OCI-LY7 (cell line): ENCODE data around the gene MAML3. TPM values are rescaled to one million over a fixed set of nuclear protein-coding genes. Genes with fewer than 3 reads are reported as not detected.

Source experiments
- BruUV-seq: library from RNA; stranded (reverse); fragments of 400-500 nt; replicated peaks from 2 replicates; lab custom pipeline; 2021; lab: Mats Ljungman, UMichigan
- CTCF ChIA-PET: fragments of 300-600 bp; sonication (Branson Sonifier 250); formaldehyde crosslinking; loops from one replicate; lab custom pipeline; 2022; ENCODE audit warnings: antibody characterized with exemption; ENCODE audit not compliant: unreplicated experiment; lab: Charles Lee
- POLR2A ChIA-PET: fragments of 300-600 bp; sonication (Branson Sonifier 250); formaldehyde crosslinking; loops from one replicate; lab custom pipeline; 2022; ENCODE audit warnings: antibody characterized with exemption; lab: Charles Lee
- DNase-seq: peaks from one replicate; pipeline ENCODE4 v3.0.0-alpha.2; 2015; ENCODE audit warnings: low spot score
- H2AFZ ChIP-seq: fragments of 200-600 bp; sonication (generic), shearing (Covaris generic); 2 replicates; pipeline ENCODE4 v1.6.1; 2014; ENCODE audit warnings: mild to moderate bottlenecking, antibody characterized with exemption, low read length, moderate library complexity
- H3K27ac ChIP-seq: fragments of 200-600 bp; sonication (generic); 2 replicates; pipeline ENCODE4 v1.5.1; 2014; ENCODE audit warnings: mixed run types, low read depth, mild to moderate bottlenecking, moderate library complexity, low read length, inconsistent platforms; ENCODE audit not compliant: poor library complexity, severe bottlenecking
- H3K36me3 ChIP-seq: fragments of 200-600 bp; sonication (generic); 2 replicates; pipeline ENCODE4 v1.6.1; 2014; ENCODE audit warnings: mild to moderate bottlenecking, antibody characterized with exemption, low read length, moderate library complexity, mixed read lengths; ENCODE audit not compliant: insufficient read depth
- H3K4me1 ChIP-seq: fragments of 200-600 bp; sonication (generic); 2 replicates; pipeline ENCODE4 v1.5.1; 2014; ENCODE audit warnings: mild to moderate bottlenecking, low read length; ENCODE audit not compliant: insufficient read depth, poor library complexity, severe bottlenecking
- H3K4me2 ChIP-seq: fragments of 200-600 bp; sonication (generic); 2 replicates; pipeline ENCODE4 v1.6.1; 2014; ENCODE audit warnings: mild to moderate bottlenecking, low read length
- H3K4me3 ChIP-seq: fragments of 200-600 bp; sonication (generic); 2 replicates; pipeline ENCODE4 v1.5.1; 2014; ENCODE audit warnings: mild to moderate bottlenecking, low read depth, low read length; ENCODE audit not compliant: poor library complexity, severe bottlenecking
- H3K79me2 ChIP-seq: fragments of 200-600 bp; sonication (generic); 2 replicates; pipeline ENCODE4 v1.6.1; 2016; ENCODE audit warnings: low read depth, mild to moderate bottlenecking, low read length, moderate library complexity, mixed read lengths; ENCODE audit not compliant: insufficient read depth
- H3K9me2 ChIP-seq: fragments of 200-600 bp; sonication (generic); 2 replicates; pipeline ENCODE4 v1.6.1; 2016; ENCODE audit warnings: mild to moderate bottlenecking, low read length, mixed read lengths; ENCODE audit not compliant: insufficient read depth
- H3K9me3 ChIP-seq: fragments of 200-600 bp; sonication (generic); 2 replicates; pipeline ENCODE4 v1.6.1; 2014; ENCODE audit warnings: mild to moderate bottlenecking, mixed run types, low read length, mixed read lengths
- H4K20me1 ChIP-seq: fragments of 200-600 bp; sonication (generic); 2 replicates; pipeline ENCODE4 v1.6.1; 2014; ENCODE audit warnings: mild to moderate bottlenecking, antibody characterized with exemption, low read length, moderate library complexity, mixed read lengths; ENCODE audit not compliant: insufficient read depth
- CTCF ChIP-seq: fragments of 200-600 bp; sonication (generic); conservative IDR thresholded peaks from 2 replicates; pipeline ENCODE4 v1.5.1; 2014; ENCODE audit warnings: mild to moderate bottlenecking, antibody characterized with exemption, low read length, moderate library complexity, mixed read lengths
- EZH2phosphoT487 ChIP-seq: fragments of 200-600 bp; sonication (generic); IDR thresholded peaks from 2 replicates; pipeline ENCODE4 v1.6.1; 2018; ENCODE audit warnings: low read depth, borderline replicate concordance, mild to moderate bottlenecking, mixed run types, antibody characterized with exemption, low read length, moderate library complexity, mixed read lengths
- intact Hi-C: fragments of 100-400 bp; cut with micrococcal nuclease; formaldehyde crosslinking; loops from one replicate; pipeline ENCODE4 v1.10.0; 2022; ENCODE audit not compliant: unreplicated experiment
- total RNA-seq, 2 experiments: library from RNA; depleted of rRNA in 1 of 2; stranded (reverse); fragments of >200 nt in 1 of 2; shearing (Covaris generic) in 1 of 2; gene quantifications; 2 replicates each; pipeline ENCODE4 v1.2.3, GENCODE V29; 2014 to 2022

MAML3 gene
- total RNA-seq, 2 experiments from 2014 or later, result 0.80 to 1.2 TPM

GRCh38 chr4:139840773-139841172 is 313.2 kb downstream of the MAML3 start:
- H3K36me3 ChIP-seq, result no peaks in the 10 kb centered on the region
- no peaks in the 10 kb centered on the region for H3K9me3 ChIP-seq
- H3K4me3 ChIP-seq, result no peak overlapping the region
- no peak overlapping the region for H2AFZ ChIP-seq
- no TSS peak for BruUV-seq
- no peak overlapping the region for H3K27ac ChIP-seq
- DNase-seq, result no peak
- TF ChIP-seq EZH2phosphoT487, result no peak
- no peak for TF ChIP-seq CTCF
- CTCF ChIA-PET, result no interaction called here
- H3K4me2 ChIP-seq, result no peak overlapping the region
- H3K9me2 ChIP-seq, result no peaks in the 10 kb centered on the region
- POLR2A ChIA-PET, result no interaction called here
- H3K79me2 ChIP-seq, result no peaks in the 10 kb centered on the region
- no peaks in the 10 kb centered on the region for H4K20me1 ChIP-seq
- intact Hi-C loops, result no loop called here
- H3K4me1 ChIP-seq, result no peaks in the 10 kb centered on the region

- Histone ChIP-seq H3K9me2 (no peaks in the 10 kb centered on the region), H3K9me3 (no peaks in the 10 kb centered on the region), H3K4me3 (no peak overlapping the region), H3K36me3 (no peaks in the 10 kb centered on the region), H2AFZ (no peak overlapping the region), H3K4me1 (no peaks in the 10 kb centered on the region), H3K4me2 (no peak overlapping the region), H4K20me1 (no peaks in the 10 kb centered on the region), H3K27ac (no peak overlapping the region), H3K79me2 (no peaks in the 10 kb centered on the region)
- POLR2A ChIA-PET, result interaction anchor here (0.6 kb wide), 1 partner anchor 25 kb away, joined by 3 read pairs; no protein-coding TSS in a partner anchor
- no TSS peak for BruUV-seq
- TF ChIP-seq EZH2phosphoT487 (no peak), CTCF (no peak)
- CTCF ChIA-PET, result no interaction called here
- no peak for DNase-seq
- intact Hi-C loops, result no loop called here
These were observed 314.5 kb downstream of the MAML3 start for GRCh38 chr4:139839403-139840031.

DNA sequence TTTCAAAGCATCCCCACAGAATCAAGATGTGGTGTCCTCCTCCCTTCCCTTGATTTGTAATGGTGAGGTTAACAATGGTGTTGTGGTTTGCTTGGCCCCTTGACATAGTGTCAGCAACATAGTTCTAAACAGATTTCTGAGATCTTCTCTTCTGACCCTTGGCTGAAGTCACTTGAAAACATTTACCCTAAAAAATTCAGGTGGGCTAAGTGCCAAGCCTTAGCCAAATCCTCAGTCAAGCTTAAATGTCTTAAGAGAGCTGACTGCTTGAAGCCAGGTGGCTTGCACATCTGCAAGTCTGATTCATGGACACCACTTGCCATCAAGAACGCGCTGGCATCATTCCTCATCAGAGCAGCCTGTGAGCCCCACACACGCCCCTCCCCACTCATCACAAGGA is 315.2 kb downstream of the MAML3 start:
- intact Hi-C loops, result no loop called here
- Histone ChIP-seq H3K9me3 (no peaks in the 10 kb centered on the region), H3K36me3 (no peaks in the 10 kb centered on the region), H3K27ac (no peak overlapping the region), H4K20me1 (no peaks in the 10 kb centered on the region), H3K4me3 (no peak overlapping the region), H3K9me2 (no peaks in the 10 kb centered on the region), H3K79me2 (no peaks in the 10 kb centered on the region), H3K4me2 (no peak overlapping the region), H3K4me1 (no peaks in the 10 kb centered on the region), H2AFZ (no peak overlapping the region)
- ChIA-PET POLR2A (interaction anchor here (0.5 kb wide), 1 partner anchor 26 kb away, joined by 3 read pairs; no protein-coding TSS in a partner anchor), CTCF (no interaction called here)
- no peak for TF ChIP-seq EZH2phosphoT487
- TF ChIP-seq CTCF, result no peak
- no peak for DNase-seq
- no TSS peak for BruUV-seq
